ENCODE results near the gene THOC7.

DNA sequence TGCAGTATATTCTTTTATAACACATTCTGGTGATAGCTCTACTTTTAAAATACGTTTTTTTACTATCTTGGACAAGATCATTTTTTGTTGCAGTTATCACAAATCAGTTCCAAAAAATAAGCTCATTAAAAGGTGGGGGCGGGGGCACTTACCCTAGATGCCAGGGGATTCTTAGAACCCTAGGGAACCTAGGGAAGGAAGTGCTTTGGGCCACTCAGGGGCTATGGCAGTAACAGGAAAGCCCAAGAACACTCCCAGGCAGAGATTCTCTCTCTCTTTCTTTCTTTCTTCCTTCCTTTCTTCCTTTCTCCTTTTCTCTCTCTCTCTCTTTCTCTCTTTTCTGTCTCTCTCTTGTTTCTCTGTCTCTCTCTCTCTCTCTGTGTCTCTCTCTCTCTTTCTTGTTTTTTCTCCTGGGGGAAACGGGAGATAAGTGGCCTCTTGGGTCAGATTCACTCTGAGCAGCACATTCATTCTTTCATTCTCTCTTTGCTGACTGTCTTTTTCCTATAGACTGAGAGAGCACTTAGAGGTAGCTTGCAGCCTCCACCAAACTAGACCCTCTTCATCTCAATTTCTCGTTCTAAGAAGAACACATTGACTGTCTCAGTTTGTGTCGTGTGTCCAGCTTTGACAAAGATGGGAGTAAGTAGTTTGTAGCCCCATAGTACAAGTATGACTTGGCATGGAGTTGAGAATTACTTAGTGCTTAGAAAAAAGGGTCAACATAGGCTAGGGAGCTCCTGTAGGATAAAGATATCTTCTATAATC is 32.0 kb upstream of the THOC7 start:
- TF ChIP-seq, protein P1, sequence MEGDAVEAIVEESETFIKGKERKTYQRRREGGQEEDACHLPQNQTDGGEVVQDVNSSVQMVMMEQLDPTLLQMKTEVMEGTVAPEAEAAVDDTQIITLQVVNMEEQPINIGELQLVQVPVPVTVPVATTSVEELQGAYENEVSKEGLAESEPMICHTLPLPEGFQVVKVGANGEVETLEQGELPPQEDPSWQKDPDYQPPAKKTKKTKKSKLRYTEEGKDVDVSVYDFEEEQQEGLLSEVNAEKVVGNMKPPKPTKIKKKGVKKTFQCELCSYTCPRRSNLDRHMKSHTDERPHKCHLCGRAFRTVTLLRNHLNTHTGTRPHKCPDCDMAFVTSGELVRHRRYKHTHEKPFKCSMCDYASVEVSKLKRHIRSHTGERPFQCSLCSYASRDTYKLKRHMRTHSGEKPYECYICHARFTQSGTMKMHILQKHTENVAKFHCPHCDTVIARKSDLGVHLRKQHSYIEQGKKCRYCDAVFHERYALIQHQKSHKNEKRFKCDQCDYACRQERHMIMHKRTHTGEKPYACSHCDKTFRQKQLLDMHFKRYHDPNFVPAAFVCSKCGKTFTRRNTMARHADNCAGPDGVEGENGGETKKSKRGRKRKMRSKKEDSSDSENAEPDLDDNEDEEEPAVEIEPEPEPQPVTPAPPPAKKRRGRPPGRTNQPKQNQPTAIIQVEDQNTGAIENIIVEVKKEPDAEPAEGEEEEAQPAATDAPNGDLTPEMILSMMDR (IDR thresholded peaks at IDR 0.05; ENCODE audit: poor library complexity, severe bottlenecking): no peak
- TF ChIP-seq, protein P2, sequence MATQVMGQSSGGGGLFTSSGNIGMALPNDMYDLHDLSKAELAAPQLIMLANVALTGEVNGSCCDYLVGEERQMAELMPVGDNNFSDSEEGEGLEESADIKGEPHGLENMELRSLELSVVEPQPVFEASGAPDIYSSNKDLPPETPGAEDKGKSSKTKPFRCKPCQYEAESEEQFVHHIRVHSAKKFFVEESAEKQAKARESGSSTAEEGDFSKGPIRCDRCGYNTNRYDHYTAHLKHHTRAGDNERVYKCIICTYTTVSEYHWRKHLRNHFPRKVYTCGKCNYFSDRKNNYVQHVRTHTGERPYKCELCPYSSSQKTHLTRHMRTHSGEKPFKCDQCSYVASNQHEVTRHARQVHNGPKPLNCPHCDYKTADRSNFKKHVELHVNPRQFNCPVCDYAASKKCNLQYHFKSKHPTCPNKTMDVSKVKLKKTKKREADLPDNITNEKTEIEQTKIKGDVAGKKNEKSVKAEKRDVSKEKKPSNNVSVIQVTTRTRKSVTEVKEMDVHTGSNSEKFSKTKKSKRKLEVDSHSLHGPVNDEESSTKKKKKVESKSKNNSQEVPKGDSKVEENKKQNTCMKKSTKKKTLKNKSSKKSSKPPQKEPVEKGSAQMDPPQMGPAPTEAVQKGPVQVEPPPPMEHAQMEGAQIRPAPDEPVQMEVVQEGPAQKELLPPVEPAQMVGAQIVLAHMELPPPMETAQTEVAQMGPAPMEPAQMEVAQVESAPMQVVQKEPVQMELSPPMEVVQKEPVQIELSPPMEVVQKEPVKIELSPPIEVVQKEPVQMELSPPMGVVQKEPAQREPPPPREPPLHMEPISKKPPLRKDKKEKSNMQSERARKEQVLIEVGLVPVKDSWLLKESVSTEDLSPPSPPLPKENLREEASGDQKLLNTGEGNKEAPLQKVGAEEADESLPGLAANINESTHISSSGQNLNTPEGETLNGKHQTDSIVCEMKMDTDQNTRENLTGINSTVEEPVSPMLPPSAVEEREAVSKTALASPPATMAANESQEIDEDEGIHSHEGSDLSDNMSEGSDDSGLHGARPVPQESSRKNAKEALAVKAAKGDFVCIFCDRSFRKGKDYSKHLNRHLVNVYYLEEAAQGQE (IDR thresholded peaks at IDR 0.05; ENCODE audit: borderline replicate concordance): no peak

Data from neural cell (in vitro differentiated cells).